Natural killer cell (primary cell): ENCODE measurements around the gene UTS2B. TPM values are rescaled to one million over a fixed set of nuclear protein-coding genes. Genes with fewer than 3 reads are reported as not detected.

Experiments
- ATAC-seq, 3 donors: fragments of 150-1000 bp in 2 of 3; fragments of 200-7000 bp in 1 of 3; cut with Tn5 transposase; 1 replicate in 1 of 3; 2 replicates in 2 of 3; pipeline ENCODE4 v1.10.0; 2021; ENCODE audit warnings: mild to moderate bottlenecking in 2 of 3, moderate library complexity in 2 of 3
- DNase-seq, 2 donors: peaks; one replicate each; pipeline versions ENCODE4 v3.0.0 to v3.0.0-alpha.2; 2013 to 2021; ENCODE audit warnings: mixed read lengths in 1 of 2
- H3K27ac ChIP-seq: one replicate; pipeline ENCODE4 v1.5.1; 2013; ENCODE audit warnings: mild to moderate bottlenecking, low read length
- H3K27me3 ChIP-seq: one replicate; pipeline ENCODE4 v1.6.1; 2013; ENCODE audit warnings: low read length; ENCODE audit not compliant: control insufficient read depth, insufficient read depth
- H3K36me3 ChIP-seq: one replicate; pipeline ENCODE4 v1.6.1; 2013; ENCODE audit warnings: low read length; ENCODE audit not compliant: control insufficient read depth, insufficient read depth
- H3K4me1 ChIP-seq: one replicate; pipeline ENCODE4 v1.6.1; 2013; ENCODE audit warnings: low read length; ENCODE audit not compliant: control insufficient read depth, insufficient read depth
- H3K4me3 ChIP-seq: one replicate; pipeline ENCODE4 v1.5.1; 2013; ENCODE audit warnings: low read length
- H3K9me3 ChIP-seq: one replicate; pipeline ENCODE4 v1.6.1; 2013; ENCODE audit warnings: low read length; ENCODE audit not compliant: control insufficient read depth, insufficient read depth
- H3K27ac Mint-ChIP-seq, 2 donors: one replicate each; pipeline ENCODE4 v1.8.0; 2022; ENCODE audit warnings: mild to moderate bottlenecking in 2 of 2, mixed read lengths in 2 of 2, moderate library complexity in 1 of 2
- H3K27me3 Mint-ChIP-seq, 2 donors: one replicate each; pipeline ENCODE4 v1.8.0; 2022; ENCODE audit warnings: low read depth in 2 of 2, mixed read lengths in 2 of 2
- H3K36me3 Mint-ChIP-seq: one replicate; pipeline ENCODE4 v1.8.0; 2022; ENCODE audit warnings: mixed read lengths
- H3K4me1 Mint-ChIP-seq, 2 donors: one replicate each; pipeline ENCODE4 v1.8.0; 2022; ENCODE audit warnings: mixed read lengths in 2 of 2
- H3K4me3 Mint-ChIP-seq: one replicate; pipeline ENCODE4 v1.8.0; 2022; ENCODE audit warnings: mild to moderate bottlenecking, moderate library complexity, mixed read lengths
- H3K9me3 Mint-ChIP-seq, 2 donors: one replicate each; pipeline ENCODE4 v1.8.0; 2022; ENCODE audit warnings: mixed read lengths in 2 of 2
- WGBS: methylation state at CpG from one replicate; pipeline ENCODE4 v1.1.7; 2013; ENCODE audit warnings: missing lambda C conversion rate; ENCODE audit not compliant: insufficient coverage; 5-methylcytosine and 5-hydroxymethylcytosine counted together
- intact Hi-C: fragments of 100-400 bp; cut with micrococcal nuclease; formaldehyde crosslinking; loops from one replicate; pipeline ENCODE4 v1.14.2; 2022
- total RNA-seq, 4 donors: library from RNA; stranded (reverse); fragments of 120-200 nt in 1 of 4; gene quantifications; one replicate each; pipeline versions ENCODE4 v1.2.3 to v1.2.4, GENCODE V29; 2013 to 2022
- TF ChIP-seq, protein P1 (sequence below): fragments of 200-600 bp; IDR thresholded peaks from one replicate; pipeline ENCODE4 v1.8.0; 2022; ENCODE audit warnings: antibody characterized with exemption

Gene UTS2B
- total RNA-seq, 3 donors from 2014 or later (not counting 1 experiment from before 2014, with no cell fraction given), result 0.47 TPM; not detected in 2

DNA sequence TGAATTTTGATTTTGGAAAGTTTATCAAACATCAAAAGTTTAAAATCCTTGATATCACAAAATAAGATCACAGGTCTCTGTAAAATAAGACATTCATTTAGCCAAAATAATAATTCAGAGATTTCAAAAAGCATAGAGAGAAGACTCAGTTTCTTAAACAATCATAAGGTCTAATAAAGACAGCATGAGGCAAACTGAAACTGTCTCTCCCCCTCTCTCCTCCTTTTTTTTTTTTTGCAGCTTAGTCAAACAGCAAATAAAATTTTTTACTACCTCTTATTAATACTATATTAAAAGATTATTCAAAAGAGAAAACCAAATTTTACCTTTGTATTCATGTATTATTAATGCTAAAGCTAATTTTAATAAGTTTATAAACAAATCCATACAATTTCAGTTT, 73.9 kb downstream of the UTS2B start:
- TF ChIP-seq, protein P1, sequence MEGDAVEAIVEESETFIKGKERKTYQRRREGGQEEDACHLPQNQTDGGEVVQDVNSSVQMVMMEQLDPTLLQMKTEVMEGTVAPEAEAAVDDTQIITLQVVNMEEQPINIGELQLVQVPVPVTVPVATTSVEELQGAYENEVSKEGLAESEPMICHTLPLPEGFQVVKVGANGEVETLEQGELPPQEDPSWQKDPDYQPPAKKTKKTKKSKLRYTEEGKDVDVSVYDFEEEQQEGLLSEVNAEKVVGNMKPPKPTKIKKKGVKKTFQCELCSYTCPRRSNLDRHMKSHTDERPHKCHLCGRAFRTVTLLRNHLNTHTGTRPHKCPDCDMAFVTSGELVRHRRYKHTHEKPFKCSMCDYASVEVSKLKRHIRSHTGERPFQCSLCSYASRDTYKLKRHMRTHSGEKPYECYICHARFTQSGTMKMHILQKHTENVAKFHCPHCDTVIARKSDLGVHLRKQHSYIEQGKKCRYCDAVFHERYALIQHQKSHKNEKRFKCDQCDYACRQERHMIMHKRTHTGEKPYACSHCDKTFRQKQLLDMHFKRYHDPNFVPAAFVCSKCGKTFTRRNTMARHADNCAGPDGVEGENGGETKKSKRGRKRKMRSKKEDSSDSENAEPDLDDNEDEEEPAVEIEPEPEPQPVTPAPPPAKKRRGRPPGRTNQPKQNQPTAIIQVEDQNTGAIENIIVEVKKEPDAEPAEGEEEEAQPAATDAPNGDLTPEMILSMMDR, result no peak
- Histone ChIP-seq H3K27me3 (no peaks in the 10 kb centered on the region), H3K9me3 (no peaks in the 10 kb centered on the region), H3K4me1 (no peaks in the 10 kb centered on the region), H3K36me3 (no peaks in the 10 kb centered on the region), H3K27ac (no peak overlapping the region), H3K4me3 (no peak overlapping the region)
- DNase-seq, result no peak
- Mint-ChIP-seq H3K9me3 (no peaks in the 10 kb centered on the region), H3K4me3 (no peak overlapping the region), H3K36me3 (no peaks in the 10 kb centered on the region), H3K27ac (no peak overlapping the region), H3K4me1 (peaks cover 0 to 5% of the 10 kb centered on the region in 2 donors), H3K27me3 (no peaks in the 10 kb centered on the region)
- intact Hi-C loops, result no loop called here
- no peak for ATAC-seq

DNA sequence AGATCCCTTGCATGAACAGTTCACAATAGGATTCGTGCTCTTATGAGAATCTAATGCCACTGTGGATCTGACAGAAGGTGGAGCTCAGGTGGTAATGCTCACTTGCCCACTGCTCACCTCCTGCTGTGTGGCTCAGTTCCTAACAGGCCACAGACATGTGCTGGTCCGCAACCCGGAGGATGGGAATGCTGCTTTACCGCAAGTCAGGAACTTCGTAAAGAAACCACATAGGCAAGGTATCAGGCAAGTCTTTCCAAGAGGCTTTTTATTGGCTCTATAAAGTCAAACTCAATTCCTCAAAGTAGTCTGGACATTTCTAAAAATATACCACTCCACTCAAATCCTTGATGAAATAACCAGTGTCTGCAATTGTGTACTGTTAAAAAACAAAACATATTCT, 75.2 kb downstream of the UTS2B start:
- H3K27ac Mint-ChIP-seq, result no peak overlapping the region
- 82% methylated on average over 5 of the region's 5 CpGs for WGBS
- Histone ChIP-seq H3K4me1 (no peaks in the 10 kb centered on the region), H3K4me3 (no peak overlapping the region), H3K36me3 (no peaks in the 10 kb centered on the region), H3K27ac (no peak overlapping the region), H3K9me3 (no peaks in the 10 kb centered on the region), H3K27me3 (no peaks in the 10 kb centered on the region)
- H3K27me3 Mint-ChIP-seq, result no peaks in the 10 kb centered on the region
- no peak for DNase-seq
- H3K36me3 Mint-ChIP-seq, result no peaks in the 10 kb centered on the region
- intact Hi-C loops, result no loop called here
- TF ChIP-seq, protein P1, result no peak
- ATAC-seq, result no peak
- H3K4me3 Mint-ChIP-seq, result no peak overlapping the region
- no peaks in the 10 kb centered on the region for H3K9me3 Mint-ChIP-seq
- H3K4me1 Mint-ChIP-seq, result peaks cover 0 to 5% of the 10 kb centered on the region in 2 donors

DNA sequence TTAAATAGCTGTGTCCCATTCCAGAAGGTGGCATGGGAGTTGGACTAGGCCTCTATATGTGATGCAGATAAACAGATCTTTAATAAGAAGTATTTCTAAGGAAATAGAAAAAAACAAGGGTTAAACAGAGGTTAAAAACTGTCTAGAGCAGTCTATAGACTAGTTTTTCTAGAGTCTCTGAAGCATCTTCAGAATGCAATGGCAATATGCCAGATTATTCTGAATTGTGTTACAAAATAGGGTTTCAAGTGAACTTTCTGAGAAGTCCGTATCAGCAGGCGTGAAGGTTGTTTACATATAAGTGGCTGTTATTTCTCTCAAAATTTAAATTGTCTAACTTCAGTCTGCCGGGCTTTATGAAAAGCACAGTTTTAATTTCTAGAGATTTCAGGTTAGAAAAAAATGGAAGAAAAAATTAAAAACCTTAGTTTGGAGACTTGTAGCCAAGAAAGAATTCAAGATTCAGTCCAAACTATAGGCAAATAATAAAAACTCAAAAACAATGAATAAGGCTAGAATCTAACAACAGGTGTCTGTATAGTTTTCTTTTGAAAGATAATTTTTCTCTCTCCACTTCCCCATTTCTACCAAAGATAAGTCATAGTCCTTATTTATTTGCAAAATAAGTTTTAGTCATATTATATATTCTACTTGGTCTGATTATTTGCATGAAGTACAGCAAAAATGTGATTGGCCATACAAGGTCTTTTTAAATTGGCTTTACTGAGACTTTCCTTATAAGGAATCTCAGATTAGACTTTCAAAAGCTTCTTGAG, 76.0 kb downstream of the UTS2B start:
- no peak overlapping the region for H3K27ac ChIP-seq
- no peaks in the 10 kb centered on the region for H3K4me1 ChIP-seq
- H3K4me3 ChIP-seq, result no peak overlapping the region
- intact Hi-C loops, result no loop called here
- no peaks in the 10 kb centered on the region for H3K36me3 ChIP-seq
- Mint-ChIP-seq H3K4me1 (peaks cover 0 to 5% of the 10 kb centered on the region in 2 donors), H3K27ac (no peak overlapping the region), H3K27me3 (no peaks in the 10 kb centered on the region), H3K4me3 (no peak overlapping the region), H3K36me3 (no peaks in the 10 kb centered on the region), H3K9me3 (no peaks in the 10 kb centered on the region)
- DNase-seq (no peak), ATAC-seq (no peak)
- no peaks in the 10 kb centered on the region for H3K27me3 ChIP-seq
- H3K9me3 ChIP-seq, result no peaks in the 10 kb centered on the region
- TF ChIP-seq, protein P1, result no peak
- 91% methylated on average over 2 of the region's 3 CpGs for WGBS
